Sigmoid colon (tissue), 4 donors: ENCODE results near the gene ACY1.

Source experiments
- EP300 ChIP-seq, 4 donors: sonication (generic); formaldehyde crosslinking; IDR thresholded peaks; one replicate each; pipeline ENCODE4 v1.6.1; 2017; ENCODE audit warnings: antibody characterized with exemption in 4 of 4
- POLR2A ChIP-seq, 2 donors: fragments of 450-650 bp; IDR thresholded peaks; one replicate each; pipeline ENCODE4 v1.6.1; 2016; ENCODE audit warnings: antibody characterized with exemption in 2 of 2, mild to moderate bottlenecking in 2 of 2, moderate library complexity in 2 of 2

GRCh38 chr3:51949121-51949520, 34.2 kb upstream of the ACY1 start:
- TF ChIP-seq POLR2A (IDR thresholded peaks at IDR 0.05) (no peak), EP300 (IDR thresholded peaks at IDR 0.05) (no peak)
